Amniotic stem cell (primary cell): ENCODE results near the gene DIAPH1.

ENCODE experiments used
- DNase-seq: peaks from one replicate; lab custom pipeline; 2025; lab: John Stamatoyannopoulos, UW

DIAPH1 gene

GRCh38 chr5:141519605-141520565 is 98.9 kb downstream of the DIAPH1 start:
- DNase-seq: no peak

DNA sequence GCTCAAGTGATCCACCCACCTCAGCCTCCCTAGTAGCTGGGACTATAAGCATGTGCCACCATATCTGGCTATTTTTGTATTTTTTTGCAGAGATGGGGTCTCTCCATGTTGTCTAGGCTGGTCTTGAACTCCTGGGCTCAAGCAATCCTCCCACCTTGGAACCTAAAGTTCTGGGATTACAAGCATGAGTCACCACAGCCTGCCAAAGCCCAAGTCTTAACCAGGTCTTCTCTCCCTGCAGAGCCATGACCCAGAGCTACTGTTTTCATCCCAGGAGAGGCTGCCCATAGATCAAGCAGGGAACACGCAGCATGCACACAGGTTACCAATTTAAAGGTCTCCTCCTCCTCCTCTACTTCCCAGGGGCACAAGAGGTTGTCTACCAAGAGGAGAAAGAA is 100.2 kb downstream of the DIAPH1 start:
- DNase-seq: no peak

DNA sequence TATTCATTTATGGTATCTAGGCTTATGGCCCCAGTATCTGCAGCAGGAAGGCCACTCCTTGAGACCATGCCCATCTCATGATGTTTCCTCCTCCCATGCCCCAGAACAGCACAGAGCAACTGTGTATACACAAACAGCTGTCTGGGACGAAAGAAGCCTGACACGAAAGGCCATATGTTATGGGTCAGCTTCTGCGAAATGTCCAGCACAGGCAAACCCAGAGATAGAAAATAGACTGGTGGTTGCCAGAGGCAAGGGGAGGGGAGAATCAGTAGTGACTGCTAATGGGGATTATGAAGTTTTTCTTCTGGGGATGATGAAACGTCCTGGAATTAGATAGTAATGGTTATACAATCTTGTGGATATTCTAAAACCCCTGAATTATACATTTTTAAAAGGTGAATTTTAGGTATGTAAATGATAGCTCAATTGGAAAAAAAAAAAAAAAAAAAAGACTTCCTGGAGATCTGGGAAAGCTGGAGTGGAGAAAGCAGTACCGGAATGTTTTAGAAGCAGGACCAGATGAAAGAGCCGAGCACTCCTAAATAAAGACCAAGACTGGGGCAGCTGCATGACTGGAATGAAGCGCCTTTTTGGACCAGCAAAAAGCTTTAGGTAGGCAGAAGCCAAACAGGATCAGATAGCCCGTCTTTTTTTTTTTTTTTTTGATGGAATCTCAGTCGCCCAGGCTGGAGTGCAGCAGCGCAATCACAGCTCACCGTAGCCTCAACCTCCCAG is 100.8 kb downstream of the DIAPH1 start:
- DNase-seq: no peak

GRCh38 chr5:141517312-141517711 is 101.5 kb downstream of the DIAPH1 start:
- no peak for DNase-seq

DNA sequence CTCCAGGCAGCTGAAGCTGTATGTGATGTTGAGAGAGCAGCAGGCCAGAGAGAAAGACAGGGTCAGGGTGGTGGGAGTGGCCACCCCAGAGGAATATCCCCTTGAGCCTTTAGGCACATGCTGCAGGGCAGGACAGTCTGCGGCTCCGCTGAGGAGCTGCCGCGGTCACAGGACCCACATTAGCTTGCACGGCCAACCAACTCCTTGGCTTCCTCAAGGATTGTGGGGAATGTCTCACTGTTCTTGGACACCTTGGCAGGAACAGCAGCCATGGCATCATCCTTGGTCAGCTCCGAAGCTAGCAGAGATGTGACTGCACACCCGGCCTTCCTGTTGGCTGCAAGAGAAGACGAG is 102.2 kb downstream of the DIAPH1 start:
- DNase-seq: no peak

DNA sequence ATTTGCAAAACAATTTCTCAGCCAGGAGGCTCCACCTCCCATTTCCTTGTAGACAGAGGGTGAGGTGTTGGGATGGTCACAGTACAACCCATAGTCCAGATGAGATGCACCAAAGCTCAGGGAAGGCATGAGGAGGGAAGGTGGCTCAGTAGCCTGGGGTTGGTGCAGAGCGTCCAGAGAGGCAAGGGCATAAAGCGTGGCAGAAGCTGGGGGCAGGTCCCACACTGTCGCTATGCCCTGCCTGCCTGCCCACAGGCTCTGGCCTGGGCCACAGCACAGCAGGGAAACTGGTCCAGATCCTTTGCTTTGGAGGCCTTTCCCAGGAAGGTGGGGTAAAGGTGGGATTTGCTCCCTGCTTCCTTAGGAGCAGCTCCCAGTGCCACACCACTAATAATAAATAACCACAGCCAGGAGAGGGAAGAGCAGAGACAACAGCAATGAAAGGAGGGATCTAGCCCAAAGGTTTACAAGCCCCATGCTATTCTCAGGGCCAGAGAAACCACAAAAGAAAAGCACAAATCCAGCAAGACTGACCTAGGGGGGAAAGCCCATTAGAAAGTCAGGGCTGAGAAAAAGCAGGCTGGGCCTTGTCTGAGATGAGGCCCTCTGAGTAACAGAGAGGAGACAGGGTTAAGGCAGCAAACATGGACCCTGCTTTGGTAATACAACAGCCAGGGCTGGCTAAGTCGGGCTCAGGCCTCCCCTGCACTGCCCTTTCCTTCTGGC is 102.7 kb downstream of the DIAPH1 start:
- no peak for DNase-seq

DNA sequence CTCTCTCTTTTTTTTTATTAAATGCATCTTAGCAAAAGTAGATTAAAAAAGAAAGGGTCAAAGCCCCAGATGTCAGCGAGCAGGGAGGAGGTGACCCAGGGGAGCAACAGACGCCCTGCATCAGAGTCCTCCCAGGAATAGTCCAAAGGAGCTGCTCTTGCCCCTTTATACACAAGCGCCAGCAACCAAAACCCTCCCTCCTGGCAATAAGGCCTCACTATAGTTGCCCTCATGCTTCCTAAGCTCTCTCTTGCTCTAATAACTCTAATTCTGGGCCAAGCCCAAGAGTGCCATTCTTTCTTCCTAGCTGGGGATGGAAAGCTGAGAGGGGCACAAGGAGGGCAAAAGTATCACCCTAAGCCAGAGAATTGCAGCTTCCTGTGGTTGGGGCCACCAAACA is 103.7 kb downstream of the DIAPH1 start:
- no peak for DNase-seq

DNA sequence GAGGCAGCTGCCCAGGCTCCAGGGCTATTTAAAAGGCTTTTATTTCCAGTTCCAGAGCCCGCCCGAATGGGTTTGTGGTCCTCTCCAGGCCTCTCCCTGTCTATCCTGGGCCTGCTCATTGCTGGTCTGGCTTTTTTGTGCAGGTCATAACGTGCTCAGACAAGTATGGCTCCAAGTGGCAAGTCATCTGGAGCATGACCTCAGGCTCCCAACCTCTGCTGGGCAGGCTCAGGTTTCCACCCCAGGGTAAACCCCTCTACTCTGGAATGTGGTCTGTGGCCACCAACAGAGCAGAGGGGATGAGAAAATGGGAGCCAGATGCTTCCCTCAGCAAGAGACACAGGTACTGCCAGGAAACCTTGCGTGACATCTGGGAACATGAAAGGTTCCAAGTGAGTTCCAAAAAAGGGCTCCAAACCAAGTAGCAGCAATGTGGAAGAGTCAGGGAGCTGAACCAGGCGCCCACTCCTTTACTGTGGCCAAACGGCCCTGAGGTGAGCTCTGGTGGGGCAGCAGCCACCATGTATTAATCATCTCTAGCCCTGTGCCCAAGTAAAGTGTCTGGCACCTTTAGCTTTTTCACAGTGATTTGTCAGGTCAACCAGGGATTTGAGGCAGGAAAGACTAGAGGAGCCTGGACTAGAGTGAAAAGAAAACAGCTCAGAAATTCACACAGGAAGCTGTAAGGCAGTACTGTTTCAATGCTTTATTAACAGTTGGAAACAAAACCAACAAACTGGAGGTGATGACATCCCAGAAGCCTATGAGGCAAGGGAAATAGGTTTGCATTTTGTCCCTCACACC is 104.3 kb downstream of the DIAPH1 start:
- DNase-seq: no peak

GRCh38 chr5:141513627-141514329 is 105.0 kb downstream of the DIAPH1 start:
- peak; percentile 83 for DNase-seq

GRCh38 chr5:141512911-141513626 is 105.7 kb downstream of the DIAPH1 start:
- no peak for DNase-seq

DNA sequence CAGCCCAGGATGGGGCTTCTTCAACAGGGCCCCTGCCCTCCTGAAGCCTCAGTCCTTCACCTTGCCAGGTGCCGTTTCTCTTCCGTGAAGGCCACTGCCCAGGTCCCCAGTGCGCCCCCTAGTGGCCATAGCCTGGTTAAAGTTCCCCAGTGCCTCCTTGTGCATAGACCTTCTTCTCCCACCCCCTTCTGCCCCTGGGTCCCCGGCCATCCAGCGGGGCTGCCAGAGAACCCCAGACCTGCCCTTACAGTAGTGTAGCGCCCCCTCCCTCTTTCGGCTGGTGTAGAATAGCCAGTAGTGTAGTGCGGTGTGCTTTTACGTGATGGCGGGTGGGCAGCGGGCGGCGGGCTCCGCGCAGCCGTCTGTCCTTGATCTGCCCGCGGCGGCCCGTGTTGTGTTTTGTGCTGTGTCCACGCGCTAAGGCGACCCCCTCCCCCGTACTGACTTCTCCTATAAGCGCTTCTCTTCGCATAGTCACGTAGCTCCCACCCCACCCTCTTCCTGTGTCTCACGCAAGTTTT is 106.3 kb downstream of the DIAPH1 start:
- peak; percentile 10 for DNase-seq

GRCh38 chr5:141511771-141512325 is 107.0 kb downstream of the DIAPH1 start:
- no peak for DNase-seq

- no peak for DNase-seq
Observed at GRCh38 chr5:141510850-141511601, 107.8 kb downstream of the DIAPH1 start.

- DNase-seq: no peak
Observed at GRCh38 chr5:141510160-141510559, 108.6 kb downstream of the DIAPH1 start.

GRCh38 chr5:141508798-141509611 is 109.8 kb downstream of the DIAPH1 start:
- DNase-seq: peak; percentile 95

GRCh38 chr5:141508440-141508797 is 110.4 kb downstream of the DIAPH1 start:
- no peak for DNase-seq

GRCh38 chr5:141507387-141508091 is 111.3 kb downstream of the DIAPH1 start:
- peak; percentile 36 for DNase-seq
